Medulla oblongata (tissue), 1 donor: Measurements from ENCODE around the gene VSIR.
A peak's percentile ranks its signal among the peaks of the same experiment; 100 is the strongest.

Source experiments
- DNase-seq: peaks from one replicate; pipeline ENCODE4 v3.0.0-alpha.2; 2015; ENCODE audit errors: extremely low spot score

Gene VSIR

GRCh38 chr10:71747039-71747531 is 26.2 kb downstream of the VSIR start:
- no peak for DNase-seq

DNA sequence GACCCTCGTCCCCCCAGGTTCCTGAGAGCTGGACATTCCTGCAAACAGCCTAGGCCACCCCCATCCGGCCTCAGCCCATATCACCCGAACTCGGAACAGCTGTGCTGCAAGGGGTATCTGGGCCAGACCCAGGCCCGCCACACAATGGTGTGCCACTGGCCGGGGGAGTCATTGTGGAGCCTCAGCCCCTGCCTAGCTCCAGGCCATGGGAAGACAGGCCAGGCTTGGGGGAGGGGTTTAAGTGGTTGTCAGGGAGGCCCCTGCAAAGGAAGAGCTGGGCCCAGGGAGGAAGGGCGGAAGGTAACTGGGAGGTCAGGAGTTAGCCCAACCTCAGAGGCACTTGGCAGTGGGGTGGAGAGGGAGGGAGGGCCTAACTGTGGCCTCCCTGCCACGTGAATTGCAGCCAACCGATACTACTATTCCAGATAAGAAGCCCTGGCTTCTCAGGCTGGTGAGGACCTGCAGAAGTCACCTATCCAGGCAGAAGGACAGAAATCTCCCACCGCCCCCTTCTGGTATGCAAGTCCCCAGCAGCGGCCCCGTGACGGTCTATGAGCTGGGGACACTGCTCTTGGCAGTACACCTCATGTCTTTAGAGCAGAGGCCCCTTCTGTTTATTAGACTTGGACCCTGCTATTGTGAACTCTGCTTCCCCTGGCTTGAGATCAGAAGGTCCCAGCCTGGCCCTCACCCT is 26.8 kb downstream of the VSIR start:
- DNase-seq, result no peak

DNA sequence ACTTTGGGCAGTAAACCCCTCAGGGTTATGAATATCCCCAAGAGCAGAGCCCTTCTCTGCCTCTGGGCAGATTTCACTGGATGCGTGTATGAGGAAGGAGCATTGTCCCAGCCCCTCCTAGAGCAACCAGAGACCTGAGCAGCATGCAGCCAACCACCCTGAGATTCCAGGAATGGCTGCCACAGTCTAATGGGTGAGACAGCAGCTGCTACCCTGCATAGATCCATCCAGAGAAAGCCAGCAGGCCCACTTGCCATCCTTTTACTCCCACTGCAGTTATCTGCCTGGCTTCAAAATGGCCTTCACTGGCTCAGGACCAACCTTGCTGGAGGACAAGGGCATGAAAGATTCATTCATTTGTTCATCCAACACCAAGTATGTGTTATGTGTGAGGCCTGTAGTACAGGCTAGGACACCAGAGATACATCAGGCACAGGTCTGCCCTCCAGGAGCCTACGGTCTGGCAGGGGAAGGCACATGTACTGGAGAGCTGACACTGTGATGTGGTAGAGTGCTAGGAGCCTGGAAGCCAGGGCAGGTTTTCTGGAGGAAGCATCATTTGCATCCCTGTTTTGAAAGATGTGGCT is 27.6 kb downstream of the VSIR start:
- no peak for DNase-seq

DNA sequence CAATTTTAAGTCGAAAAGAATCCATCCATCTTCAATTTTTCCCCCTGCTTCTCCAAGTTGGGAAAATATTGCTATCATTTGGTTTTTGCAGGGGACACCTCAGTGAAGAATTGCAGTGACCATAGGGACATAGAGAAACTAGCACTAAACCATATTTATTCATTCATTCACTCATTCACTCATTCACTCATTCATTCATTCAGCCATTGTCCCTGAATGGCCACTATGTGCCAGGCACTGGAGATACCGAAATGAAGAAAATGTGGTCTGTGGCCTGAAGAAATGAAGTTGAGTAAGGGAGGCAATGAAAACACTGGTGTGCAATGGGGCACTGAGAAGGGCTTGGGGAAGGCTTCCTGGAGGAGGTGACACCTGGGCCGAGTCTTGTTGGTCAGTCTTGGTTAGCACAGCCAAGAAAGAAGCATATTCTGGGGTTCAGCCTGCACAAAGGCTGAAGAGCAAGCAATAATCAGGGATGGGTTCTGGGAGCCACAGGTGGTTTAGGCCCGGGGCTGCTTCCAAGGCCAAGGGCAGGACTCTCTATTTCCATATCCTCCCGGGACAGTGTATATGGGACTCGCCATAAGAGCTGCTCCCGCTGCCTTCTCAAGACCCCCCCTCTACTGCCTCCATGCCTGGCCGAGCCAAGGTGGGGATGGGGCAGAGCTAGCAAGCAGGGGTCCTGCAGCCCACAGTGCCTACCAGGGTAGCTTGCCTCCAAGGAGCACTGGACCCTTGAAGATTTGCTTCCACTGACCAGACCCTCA is 28.2 kb downstream of the VSIR start:
- no peak for DNase-seq

DNA sequence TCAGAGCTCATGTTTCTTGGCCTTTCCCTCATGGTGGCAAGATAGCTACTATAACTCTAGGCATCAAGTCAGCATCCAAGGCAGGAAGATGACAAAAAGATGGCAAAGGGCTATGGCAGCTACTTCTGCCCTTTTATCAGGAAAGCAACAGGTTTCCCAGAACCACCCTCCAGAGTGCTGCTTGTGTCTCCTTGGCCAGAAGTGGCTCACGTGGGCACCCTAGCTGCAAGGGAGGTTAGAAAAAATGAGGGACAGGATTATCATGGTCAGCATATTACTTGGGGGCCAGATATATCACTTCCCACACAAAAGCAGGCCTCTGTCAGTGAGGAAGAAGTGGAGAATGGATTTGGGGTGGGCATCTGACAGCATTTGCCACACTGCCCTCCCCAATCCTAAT is 29.5 kb downstream of the VSIR start:
- DNase-seq, result no peak

DNA sequence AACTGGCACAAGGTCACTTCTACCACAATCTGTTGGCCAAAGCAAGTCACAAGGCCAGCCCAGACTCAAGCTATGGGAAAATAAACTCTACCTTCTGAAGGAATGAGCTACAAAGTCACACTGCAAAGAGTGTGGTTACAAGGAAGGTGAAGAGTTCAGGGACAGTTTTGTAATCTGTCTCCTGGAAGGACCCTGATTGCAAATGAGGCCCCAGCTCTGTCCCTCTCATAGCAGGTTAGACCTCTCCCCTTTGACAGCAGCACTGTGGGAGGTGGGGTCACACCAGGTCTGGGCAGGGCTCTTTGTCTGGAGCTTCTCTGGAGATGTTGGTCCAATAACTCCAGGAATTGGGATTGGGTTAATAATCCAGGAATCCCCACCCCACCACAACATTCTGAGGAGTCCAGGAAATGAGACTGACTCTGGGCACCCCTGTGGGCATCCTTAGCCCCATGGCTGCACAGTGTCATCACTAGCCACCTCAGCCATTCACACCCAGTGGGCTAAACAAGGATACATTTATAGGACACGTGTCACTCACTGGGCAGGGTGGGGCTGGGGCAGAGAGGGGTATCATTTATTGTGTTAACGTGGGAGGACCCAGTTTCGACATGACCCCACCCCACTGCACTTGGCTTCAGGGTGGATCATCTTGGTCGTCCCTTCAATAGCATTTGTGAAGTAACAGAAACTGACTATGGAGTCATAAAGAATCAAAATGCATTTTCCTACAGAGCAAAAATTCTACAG is 30.1 kb downstream of the VSIR start:
- no peak for DNase-seq

- no peak for DNase-seq
Measured at GRCh38 chr10:71742301-71743088, 30.8 kb downstream of the VSIR start.

DNA sequence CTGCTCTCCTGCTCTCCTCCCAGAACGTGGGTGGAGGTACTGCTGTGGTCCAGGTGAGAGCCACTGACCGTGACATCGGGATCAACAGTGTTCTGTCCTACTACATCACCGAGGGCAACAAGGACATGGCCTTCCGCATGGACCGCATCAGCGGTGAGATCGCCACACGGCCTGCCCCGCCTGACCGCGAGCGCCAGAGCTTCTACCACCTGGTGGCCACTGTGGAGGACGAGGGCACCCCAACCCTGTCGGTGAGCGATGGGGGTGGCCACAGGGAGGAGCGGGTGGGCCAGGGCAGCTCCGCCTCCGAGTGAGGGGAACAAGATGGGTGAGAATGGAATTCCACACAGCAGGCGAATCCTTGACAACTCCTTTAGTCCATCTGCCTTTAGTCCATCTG is 31.6 kb downstream of the VSIR start:
- no peak for DNase-seq

- no peak for DNase-seq
Measured at GRCh38 chr10:71741029-71741428, 32.3 kb downstream of the VSIR start.

DNA sequence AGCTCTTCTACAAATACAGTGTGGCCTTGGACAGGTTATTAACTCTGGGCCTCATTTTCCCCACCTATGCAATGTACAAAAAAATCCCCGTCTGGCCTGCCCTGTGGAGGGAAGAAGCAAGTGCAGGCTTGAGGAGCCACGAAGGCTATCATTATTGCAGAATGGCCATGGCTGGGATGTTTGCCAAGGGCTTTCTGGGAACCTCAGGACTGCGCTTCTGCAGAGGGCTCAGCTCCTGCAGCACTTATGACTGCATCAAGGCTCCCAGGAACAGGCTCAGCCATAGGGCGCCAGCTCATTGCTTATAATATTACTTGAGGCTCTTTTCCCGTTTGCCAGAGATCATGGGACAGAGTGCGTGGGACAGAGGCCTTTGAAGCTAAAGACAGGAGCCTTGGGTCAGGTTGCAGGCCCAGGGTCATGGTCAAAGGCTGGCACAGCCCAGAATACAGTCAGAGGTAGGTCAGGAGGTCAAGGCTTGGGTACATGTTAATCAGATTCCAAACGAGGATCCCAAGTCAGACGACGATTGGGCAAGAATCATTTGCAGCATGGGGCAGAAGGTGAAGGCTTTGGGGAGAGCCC is 33.2 kb downstream of the VSIR start:
- peak; percentile 60 for DNase-seq

DNA sequence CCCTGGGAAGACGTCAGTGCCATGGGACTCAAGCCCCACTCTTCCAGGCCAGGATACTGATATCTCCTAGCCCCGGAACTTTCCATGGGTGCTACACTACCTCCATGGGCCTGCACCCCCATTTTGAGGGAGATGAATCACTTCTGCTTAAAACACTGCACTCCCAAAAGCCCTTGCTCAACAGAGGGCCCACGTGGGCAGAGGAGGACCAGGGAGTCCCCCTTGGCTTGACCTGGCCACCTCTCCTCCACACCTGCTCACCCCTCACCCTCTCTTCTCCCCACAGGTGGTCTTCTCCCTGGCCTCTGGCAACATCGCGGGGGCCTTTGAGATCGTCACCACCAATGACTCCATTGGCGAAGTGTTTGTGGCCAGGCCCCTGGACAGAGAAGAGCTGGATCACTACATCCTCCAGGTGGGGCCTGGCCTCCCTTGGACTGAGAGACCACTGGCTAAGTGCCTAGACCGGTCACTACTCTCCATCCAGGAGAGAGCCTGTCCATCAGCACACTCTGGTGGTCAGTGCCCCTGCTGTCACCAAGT is 33.9 kb downstream of the VSIR start:
- no peak for DNase-seq

DNA sequence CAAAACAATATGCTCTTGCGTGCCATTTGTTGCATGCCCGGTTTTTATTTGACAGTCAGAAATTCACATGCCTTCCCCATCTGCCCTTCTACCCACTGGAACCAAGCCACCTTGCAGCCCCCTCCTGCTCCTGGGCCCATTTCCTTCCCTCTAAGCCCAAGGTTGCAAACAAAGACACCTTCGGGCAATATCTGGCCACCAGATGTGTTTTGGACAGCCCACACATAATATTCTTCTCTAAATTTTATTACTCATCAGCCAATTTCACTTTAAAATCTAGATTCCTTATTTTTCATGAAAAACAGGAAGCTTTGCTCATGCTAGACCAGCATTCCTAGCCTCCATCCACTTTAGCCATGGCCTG is 35.5 kb downstream of the VSIR start:
- DNase-seq, result no peak

DNA sequence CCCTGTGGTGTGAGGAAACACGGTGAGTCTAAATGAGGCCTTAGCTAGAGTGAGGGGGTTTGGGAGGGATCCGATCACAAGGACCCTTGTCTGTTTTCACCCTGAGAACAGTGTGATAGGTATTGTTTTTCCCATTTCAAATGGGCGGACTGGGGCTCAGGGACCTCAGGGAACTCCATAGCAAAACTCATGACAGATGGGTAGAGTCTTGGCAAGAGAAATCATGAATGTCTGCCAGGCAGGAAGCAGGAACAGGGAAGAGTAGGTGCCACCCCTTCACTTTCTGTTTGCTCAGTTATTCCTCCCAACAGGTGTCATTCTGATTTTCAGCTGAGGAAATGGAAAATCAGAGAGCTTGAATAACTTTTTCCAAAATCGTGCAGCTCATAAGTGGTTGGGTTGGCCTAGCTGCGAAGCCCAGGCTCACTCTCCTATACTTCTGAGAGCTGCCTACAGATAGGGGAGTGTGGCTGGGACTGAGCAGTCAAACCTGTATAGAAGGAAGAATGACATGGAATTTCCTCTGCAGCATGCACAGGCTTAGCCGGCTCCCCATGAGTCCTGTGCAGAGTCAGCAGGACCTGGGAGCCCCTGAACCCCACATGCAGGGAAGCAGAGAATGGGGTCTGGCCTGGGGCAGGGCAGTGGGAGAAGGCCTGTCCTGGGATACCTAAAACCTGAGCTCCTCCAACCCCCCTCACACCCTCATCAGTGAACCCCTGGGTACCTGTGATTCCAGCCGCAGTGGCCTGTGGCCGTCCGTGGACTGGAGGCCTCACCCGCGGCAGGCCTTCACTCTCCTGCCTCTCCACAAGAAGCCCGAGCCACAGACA is 36.1 kb downstream of the VSIR start:
- DNase-seq, result no peak

DNA sequence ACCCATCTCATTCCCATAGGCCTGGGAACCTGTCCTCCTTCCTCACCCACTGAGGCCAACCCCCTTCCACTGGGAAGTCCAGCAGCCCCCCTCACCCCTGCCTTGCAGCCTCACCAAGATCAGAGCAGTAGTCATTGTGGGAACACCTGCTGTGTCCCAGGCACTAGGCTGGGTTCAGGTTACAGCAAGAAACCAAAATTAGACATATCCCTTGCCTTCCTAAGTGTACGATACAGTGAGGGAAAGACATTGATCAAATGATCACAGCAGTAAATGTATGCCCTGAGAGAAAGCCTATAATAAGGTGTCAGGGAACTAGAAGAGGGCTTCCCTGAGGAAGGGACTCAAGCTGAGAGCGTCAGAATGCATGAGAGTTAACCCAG is 36.8 kb downstream of the VSIR start:
- no peak for DNase-seq

DNA sequence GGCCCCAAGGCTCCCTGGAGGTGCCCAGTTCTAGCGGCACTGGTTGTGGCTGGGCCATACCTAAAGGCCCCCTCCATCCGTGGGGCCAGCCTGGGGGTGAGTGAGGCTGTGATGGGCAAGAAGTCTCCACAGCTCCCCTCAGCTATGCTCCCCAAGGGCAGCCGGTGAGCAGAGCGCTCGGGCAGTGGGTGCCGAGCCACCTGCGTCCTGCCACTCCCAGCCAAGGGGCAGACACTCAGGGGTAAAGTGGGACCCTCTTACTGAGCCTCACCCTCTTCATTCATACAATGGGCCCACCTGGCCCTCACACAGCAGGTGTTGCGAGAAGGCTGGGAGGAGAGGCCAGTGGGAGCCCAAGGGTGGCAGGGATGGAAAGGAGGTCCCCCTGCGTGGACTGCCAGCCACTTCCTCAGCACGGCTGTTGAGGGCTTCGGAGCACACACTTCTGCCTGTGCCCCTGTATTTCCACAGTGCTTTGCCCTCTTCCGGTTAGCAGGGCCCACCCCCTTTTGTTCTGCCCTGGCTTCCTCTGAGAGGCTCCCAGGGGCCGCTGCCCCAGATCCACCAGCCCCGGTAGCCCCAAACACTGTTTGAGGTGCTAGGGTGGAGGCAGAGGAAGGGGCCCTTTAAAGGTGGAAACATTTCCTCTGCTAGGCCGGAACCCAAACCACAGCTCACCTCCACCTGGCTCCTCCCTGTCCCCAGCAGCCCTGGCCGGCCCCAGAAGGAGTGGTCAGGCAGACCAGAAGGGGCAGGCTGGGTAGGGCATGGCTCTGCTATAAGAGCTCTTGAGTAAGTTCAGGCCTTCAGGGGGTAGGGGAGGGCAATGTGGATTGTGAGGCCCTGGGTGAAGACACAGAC is 37.4 kb downstream of the VSIR start:
- no peak for DNase-seq

GRCh38 chr10:71734797-71735196 is 38.5 kb downstream of the VSIR start:
- DNase-seq, result no peak

GRCh38 chr10:71731791-71732190 is 41.5 kb downstream of the VSIR start:
- DNase-seq, result no peak

DNA sequence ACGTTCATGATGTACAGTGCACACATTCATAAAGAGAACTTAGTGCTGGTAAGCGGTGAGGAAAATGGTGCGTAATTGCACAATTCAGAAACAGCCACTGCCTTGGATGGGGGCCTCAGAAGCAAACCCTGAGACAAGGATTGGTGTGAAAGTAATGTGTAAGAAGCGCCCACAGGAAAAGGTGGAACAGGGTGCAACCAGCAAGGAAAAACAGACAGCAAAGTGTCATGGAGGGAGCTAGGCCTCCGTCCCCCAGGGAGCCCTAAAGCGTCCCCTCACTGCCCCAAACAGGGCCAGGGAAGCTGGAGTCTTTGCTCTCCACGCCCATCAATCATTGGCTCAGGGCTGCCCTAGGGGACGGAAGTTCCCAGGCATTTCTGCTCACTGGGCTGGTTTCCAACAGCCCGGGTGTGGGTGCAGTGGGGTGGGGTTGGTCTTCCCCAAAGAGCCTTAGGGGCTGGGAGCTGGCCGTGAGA is 44.1 kb downstream of the VSIR start:
- peak; percentile 54 for DNase-seq
